CMK (cell line): ENCODE data around the gene CDC25C.
A peak's percentile ranks its signal among the peaks of the same experiment; 100 is the strongest.
"Not testable (repeated sequence)": the region's sequence is repeated elsewhere in the genome, so short reads cannot be mapped to it uniquely, and the experiment has no call there.

Source experiments
- DNase-seq: peaks from one replicate; pipeline ENCODE4 v3.0.0-alpha.2; 2010; ENCODE audit warnings: low read depth

The CDC25C gene

GRCh38 chr5:138346889-138347288, 15.3 kb upstream of the CDC25C start:
- DNase-seq: no peak

- DNase-seq: no peak
Observed at GRCh38 chr5:138344887-138345622, 13.5 kb upstream of the CDC25C start.

- no peak for DNase-seq
Observed at GRCh38 chr5:138340008-138340407, 8.4 kb upstream of the CDC25C start.

GRCh38 chr5:138339464-138339863, 7.9 kb upstream of the CDC25C start:
- DNase-seq: no peak

GRCh38 chr5:138339091-138339456, 7.5 kb upstream of the CDC25C start:
- no peak for DNase-seq

DNA sequence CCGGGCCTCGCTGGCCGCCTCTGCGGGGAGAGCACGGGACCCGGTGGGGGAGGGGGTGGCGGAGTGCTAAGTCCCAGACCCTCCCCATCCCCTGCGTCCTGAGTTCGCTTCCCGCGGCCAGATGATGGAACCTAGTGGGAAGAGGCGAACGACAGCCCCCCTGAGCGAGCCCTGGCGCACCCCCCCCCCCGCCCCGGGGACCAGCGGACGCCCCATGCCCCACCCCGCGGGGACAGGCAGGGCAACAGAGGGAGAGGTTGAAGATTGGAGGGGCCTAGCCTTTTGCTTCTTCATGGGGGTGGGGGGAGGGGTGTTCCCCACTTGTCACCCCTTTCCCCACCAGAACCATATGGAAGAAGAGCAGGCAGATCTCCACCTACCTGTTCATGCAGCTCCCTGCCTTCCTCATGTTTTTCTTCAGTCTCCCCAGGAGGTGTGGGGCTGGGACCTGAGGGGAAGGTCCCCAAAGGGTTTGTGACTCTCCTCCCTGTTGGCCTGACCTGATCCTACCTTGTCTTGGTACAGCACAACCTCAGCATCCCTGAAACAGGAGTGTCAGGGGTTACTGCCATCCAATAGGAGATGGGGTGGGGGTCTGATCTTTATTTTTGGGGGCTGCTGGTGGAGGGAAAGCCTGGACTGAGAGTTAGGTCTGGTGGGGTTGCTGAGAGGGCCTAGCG, 6.9 kb upstream of the CDC25C start:
- no peak for DNase-seq

- DNase-seq: peak; percentile 88
Observed at GRCh38 chr5:138337685-138338410, 6.2 kb upstream of the CDC25C start, which contains the start of gene FAM53C. Gene FAM53C, plus strand, starts transcription at chr5:138338266. Its CDS starts 3,070 bp downstream, at chr5:138341336.

- DNase-seq: peak; percentile 58
Observed at GRCh38 chr5:138336952-138337684, 5.5 kb upstream of the CDC25C start.

DNA sequence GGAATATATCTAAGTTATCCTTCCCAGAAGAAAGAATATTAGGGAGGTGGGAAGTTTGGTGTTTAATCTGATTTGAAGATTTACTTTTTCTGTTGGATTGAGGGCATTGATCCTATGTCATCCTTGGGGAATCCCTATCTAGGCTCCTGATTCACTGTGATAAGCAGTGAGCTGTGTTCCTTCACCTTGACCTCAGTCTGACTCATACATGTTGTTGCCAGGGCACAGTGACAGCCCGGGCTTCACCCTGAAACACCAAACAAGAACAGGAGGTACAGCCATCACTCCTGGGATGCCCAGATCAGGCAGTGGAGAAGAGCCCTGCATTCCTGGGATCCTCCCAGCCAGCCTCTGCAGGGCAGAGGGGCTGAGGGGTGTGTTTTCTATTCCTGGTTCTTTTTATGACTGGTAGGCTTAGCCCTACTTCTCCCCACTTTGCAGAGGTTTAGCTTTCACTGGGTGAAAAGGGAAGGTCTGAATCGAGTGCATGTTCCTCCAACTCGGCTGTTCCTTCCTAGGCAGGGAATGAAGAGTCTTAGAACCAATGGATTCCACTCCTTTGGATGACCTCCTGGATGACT, 3.4 kb upstream of the CDC25C start:
- DNase-seq: no peak

- no peak for DNase-seq
Observed at GRCh38 chr5:138330813-138331448, 673 bp downstream of the CDC25C start.

DNA sequence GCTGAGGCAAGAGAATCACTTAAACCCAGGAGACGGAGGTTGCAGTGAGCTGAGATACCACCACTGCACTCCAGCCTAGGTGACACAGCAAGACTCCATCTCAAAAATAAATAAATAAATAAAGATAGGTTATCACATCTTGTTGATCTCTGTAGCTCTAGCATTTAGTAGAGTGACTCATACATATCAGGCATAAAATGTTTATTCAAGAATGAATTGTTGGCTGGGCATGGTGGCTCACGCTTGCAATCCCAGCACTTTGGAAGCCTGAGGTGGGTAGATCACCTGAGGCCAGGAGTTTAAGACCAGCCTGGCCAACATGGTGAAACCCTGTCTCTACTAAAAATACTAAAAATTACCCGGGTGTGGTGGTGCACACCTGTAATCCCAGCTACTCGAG, 13.4 kb downstream of the CDC25C start:
- DNase-seq: not testable (repeated sequence)

- DNase-seq: no peak
Observed at GRCh38 chr5:138316355-138316754, 15.2 kb downstream of the CDC25C start.

DNA sequence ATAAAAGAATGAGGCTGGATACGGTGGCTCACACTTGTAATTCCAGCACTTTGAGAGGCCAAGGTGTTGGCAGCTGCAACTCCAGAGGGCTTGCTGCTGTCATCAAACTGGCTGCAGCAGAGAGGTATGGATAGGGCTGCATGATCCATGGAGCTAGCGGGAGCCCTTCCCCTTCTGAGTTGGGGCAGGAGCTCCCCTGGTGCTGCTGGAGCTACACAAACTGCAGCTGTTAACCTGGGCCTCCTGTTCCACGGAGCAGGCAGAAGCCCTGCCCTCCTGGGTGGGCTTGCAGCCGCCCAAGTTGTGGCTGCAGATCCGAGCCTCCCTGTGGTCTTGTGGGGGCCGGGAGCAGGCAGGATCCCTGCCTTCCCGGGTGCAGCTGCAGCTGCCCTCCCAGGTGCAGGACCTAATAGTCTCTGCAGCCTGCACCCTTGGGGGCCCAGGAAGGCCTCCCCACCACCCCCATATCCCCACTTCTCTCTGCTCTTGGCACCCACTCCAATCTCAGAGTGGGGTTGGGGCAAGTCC, 15.8 kb downstream of the CDC25C start:
- DNase-seq: no peak

- no peak for DNase-seq
Observed at GRCh38 chr5:138305797-138306196, 25.8 kb downstream of the CDC25C start.

DNA sequence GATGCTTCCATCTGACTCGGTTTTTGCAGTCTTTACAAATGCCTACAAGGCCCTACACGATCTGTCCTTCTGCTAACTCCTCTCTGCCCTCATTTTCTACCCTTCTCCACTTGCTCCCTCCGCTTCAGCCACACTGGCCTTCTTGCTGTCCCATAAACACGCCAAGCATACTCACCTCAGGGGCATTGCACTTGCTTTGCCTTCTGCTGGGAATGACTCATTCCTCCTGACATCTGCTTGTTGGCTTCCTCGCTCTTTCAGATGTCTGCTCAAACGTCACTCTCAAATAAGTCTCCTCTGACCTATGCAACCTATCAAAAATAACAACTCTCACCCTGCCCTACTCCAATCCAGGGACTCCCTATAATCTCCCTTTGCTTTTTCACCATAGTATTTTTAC, 28.2 kb downstream of the CDC25C start:
- no peak for DNase-seq

- DNase-seq: no peak
Observed at GRCh38 chr5:138289296-138289695, 42.3 kb downstream of the CDC25C start.

DNA sequence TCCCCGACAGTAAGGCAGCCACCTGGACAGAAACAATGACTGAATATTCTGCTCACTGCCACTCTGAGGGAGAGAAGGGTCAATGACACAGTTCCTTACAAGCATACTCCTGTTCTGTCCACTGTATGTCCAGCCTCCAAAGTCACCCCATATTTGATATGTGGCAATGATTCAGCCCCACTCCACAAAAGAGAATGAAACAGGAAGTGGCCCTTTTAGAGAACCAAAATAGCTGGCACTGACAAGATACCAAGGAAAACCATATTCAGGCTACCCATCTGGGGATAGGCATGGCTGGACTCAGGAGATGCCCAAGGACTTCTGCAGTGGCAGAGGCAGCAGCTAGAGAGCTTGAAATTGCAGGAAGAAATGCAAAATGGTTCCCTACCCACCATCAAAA, 44.4 kb downstream of the CDC25C start:
- no peak for DNase-seq

- DNase-seq: peak; percentile 61
Observed at GRCh38 chr5:138282920-138283742, 48.5 kb downstream of the CDC25C start.

DNA sequence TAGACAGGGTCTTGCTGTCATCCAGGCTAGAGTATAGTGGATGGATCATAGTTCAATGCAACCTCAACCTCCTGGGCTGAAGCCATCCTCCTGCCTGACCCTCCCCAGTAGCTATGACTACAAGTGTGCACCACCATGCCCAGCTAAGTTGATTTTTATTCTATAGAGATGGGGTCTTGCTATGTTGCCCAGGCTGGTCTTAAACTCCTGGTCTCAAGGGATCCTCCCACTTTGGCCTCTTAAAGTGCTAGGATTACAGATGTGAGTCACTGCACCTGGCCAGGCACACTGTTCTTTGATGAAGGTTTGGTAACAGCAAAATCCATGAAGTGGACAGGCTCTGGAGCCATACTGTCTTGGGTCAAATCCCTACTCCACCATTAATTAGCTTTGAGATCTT, 50.7 kb downstream of the CDC25C start:
- DNase-seq: no peak

- no peak for DNase-seq
Observed at GRCh38 chr5:138276402-138277054, 55.1 kb downstream of the CDC25C start.
